Nephron (organoid): ENCODE measurements around the gene KRTAP10-1.

Experiments used
- H3K27ac Mint-ChIP-seq, 3 experiments: 2 replicates each; pipeline ENCODE4 v1.8.0; 2020; ENCODE audit warnings: mixed read lengths in 3 of 3, mild to moderate bottlenecking in 2 of 3, moderate library complexity in 1 of 3
- H3K27me3 Mint-ChIP-seq: 2 replicates; pipeline ENCODE4 v1.8.0; 2021; ENCODE audit warnings: low read depth, mild to moderate bottlenecking, moderate library complexity, mixed read lengths
- H3K36me3 Mint-ChIP-seq: 2 replicates; pipeline ENCODE4 v1.8.0; 2020; ENCODE audit warnings: low read depth, mixed read lengths
- H3K4me1 Mint-ChIP-seq: 2 replicates; pipeline ENCODE4 v1.8.0; 2020; ENCODE audit warnings: mixed read lengths
- H3K4me3 Mint-ChIP-seq, 3 experiments: 2 replicates each; pipeline ENCODE4 v1.8.0; 2020; ENCODE audit warnings: mild to moderate bottlenecking in 3 of 3, mixed read lengths in 3 of 3, moderate library complexity in 2 of 3
- H3K9me3 Mint-ChIP-seq: 2 replicates; pipeline ENCODE4 v1.8.0; 2020; ENCODE audit warnings: mixed read lengths
- TF ChIP-seq, protein P1 (sequence below), 3 experiments: fragments of 200-600 bp; sonication (generic); IDR thresholded peaks; one replicate each; pipeline ENCODE4 v1.5.0; 2021; ENCODE audit warnings: antibody characterized with exemption in 3 of 3; ENCODE audit not compliant: unreplicated experiment in 3 of 3

Gene KRTAP10-1

DNA sequence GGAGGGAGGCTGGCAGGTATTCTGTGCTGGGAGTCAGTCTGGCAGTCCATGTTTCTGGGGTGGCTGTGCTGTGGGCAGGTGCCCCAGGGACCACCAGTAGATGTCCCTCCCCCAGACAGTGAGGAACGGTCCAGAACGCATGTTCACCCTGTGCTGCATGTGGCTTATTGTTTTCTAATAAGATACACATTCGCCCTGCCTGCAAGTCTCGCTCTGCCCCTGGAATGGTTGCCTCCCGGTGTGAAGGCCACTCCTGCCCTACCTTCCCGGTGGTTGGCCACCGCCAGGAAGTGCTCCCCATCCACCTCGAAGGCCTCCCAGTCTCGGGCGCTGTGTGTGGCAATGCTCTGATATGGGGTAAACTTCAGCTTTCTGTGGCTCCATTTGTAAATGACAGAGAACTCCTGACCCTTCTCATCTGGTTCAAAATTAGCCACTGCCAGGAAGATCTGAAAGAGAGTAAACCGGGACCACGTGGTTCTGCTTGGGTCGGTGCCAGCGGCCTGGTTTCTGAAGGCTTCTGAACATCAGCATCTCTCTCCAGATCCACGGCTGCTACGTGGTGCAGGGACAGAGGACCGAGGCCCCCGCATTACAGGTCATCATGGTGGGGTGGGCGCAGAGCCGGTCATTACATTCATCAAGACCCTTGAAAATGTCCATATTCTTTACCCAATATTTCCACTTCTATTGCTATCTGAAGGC lies 14.5 kb downstream of the KRTAP10-1 start:
- peaks cover 5% of the 10 kb centered on the region for H3K27me3 Mint-ChIP-seq
- H3K4me3 Mint-ChIP-seq = no peak overlapping the region
- H3K27ac Mint-ChIP-seq = no peak overlapping the region

DNA sequence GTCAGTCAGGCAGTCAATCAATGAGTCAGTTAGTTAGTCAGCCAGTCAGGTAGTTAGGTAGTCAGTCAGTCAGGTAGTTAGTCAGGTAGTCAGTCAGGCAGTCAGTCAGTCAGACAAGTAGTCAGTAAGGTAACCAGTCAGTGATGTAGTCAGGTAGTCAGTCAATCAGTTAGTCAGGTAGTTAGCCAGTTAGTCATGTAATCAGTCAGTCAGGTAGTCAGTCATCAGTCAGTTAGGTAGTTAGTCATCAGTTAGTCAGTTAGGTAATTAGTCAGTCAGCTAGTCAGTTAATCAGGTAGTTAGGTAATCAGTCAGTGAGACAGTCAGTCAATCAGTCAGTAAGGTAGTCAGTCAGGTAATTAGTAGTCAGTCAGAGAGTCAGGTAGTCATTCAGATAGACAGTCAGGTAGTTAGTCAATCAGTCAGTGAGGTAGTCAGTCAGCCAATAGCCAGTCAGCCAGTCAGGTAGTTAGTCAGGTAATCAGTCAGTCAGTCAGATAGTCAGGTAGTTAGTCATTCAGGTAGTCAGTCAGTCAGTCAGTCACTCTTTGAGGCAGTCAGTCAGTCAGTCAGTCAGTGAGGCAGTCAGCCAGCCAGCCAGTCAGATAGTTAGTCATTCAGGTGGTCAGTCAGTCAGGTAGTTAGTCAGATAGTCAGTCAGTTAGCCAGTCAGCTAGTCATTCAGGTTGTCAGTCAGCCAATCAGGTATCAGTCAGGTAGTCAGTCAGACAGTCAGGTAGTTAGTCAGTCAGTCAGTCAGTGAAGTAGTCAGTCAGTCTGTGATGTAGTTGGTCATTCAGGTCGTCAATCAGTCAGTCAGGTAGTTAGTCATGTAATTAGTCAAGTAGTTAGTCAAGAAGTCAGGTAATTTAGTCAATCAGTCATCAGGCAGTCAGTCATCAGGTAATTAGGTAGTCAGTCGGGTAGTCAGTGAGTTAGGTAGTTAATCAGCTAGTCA lies 15.3 kb downstream of the KRTAP10-1 start:
- Mint-ChIP-seq H3K4me3 (no peak overlapping the region), H3K4me1 (no peaks in the 10 kb centered on the region), H3K27me3 (no peaks in the 10 kb centered on the region), H3K36me3 (no peaks in the 10 kb centered on the region), H3K27ac (no peak overlapping the region), H3K9me3 (no peaks in the 10 kb centered on the region)
- TF ChIP-seq, protein P1, sequence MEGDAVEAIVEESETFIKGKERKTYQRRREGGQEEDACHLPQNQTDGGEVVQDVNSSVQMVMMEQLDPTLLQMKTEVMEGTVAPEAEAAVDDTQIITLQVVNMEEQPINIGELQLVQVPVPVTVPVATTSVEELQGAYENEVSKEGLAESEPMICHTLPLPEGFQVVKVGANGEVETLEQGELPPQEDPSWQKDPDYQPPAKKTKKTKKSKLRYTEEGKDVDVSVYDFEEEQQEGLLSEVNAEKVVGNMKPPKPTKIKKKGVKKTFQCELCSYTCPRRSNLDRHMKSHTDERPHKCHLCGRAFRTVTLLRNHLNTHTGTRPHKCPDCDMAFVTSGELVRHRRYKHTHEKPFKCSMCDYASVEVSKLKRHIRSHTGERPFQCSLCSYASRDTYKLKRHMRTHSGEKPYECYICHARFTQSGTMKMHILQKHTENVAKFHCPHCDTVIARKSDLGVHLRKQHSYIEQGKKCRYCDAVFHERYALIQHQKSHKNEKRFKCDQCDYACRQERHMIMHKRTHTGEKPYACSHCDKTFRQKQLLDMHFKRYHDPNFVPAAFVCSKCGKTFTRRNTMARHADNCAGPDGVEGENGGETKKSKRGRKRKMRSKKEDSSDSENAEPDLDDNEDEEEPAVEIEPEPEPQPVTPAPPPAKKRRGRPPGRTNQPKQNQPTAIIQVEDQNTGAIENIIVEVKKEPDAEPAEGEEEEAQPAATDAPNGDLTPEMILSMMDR (IDR thresholded peaks at IDR 0.05; ENCODE audit: unreplicated experiment in 3 of 3) = no peak

More for the DNA sequence above, 14.5 kb downstream of the KRTAP10-1 start:
- H3K36me3 Mint-ChIP-seq = no peaks in the 10 kb centered on the region
- H3K9me3 Mint-ChIP-seq = no peaks in the 10 kb centered on the region
- TF ChIP-seq, protein P1 (IDR thresholded peaks at IDR 0.05; ENCODE audit: unreplicated experiment in 3 of 3) = no peak
- H3K4me1 Mint-ChIP-seq = no peaks in the 10 kb centered on the region

DNA sequence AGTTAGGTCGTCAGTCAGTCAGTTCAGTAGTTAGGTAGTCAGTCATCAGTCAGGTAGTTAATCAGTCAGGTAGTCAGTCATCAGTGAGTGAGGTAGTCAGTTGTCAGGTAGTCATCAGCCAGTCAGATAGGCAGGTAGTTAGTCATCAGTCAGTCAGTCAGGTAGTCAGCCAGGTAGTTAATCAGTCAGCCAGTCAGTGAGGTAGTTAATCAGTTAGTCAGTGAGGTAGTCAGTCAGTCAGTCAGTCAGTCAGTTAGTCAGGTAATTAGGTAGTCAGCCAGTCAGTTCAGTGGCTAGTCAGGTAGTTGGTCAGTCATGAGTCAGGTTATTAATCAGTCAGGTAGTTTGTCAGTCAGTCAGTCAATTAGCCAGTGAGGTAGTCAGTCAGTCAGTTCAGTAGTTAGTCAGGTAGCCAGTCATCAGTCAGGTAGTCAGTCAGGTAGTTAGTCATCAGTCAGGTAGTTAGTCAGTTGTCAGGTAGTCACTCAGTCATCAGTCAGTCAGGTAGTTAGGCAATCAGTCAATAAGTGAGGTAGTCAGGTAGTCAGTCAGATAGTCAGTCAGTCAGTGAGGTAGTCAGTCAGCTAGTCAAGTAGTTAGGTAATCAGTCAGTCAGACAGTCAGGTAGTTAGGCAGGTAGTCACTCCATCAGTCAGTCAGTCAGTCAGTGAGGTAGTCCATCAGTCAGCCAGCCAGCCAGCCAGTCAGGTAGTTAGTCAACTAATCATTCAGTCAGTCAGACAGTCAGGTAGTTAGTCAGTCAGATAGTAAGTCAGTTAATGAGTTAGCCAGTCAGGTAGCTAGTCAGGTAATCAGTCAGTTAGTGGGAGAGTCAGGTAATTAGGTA lies 16.2 kb downstream of the KRTAP10-1 start:
- TF ChIP-seq, protein P1 (IDR thresholded peaks at IDR 0.05; ENCODE audit: unreplicated experiment in 3 of 3) = no peak
- no peaks in the 10 kb centered on the region for H3K9me3 Mint-ChIP-seq
- H3K27me3 Mint-ChIP-seq = no peaks in the 10 kb centered on the region
- no peaks in the 10 kb centered on the region for H3K4me1 Mint-ChIP-seq
- no peak overlapping the region for H3K27ac Mint-ChIP-seq
- no peaks in the 10 kb centered on the region for H3K36me3 Mint-ChIP-seq
- H3K4me3 Mint-ChIP-seq = no peak overlapping the region

GRCh38 chr21:44522753-44523204 lies 17.2 kb downstream of the KRTAP10-1 start:
- Mint-ChIP-seq H3K4me3 (no peak overlapping the region), H3K27ac (no peak overlapping the region), H3K9me3 (no peaks in the 10 kb centered on the region), H3K36me3 (no peaks in the 10 kb centered on the region), H3K4me1 (no peaks in the 10 kb centered on the region), H3K27me3 (no peaks in the 10 kb centered on the region)
- TF ChIP-seq, protein P1 (IDR thresholded peaks at IDR 0.05; ENCODE audit: unreplicated experiment in 3 of 3) = no peak

- H3K9me3 Mint-ChIP-seq = no peaks in the 10 kb centered on the region
- no peak overlapping the region for H3K27ac Mint-ChIP-seq
- no peaks in the 10 kb centered on the region for H3K4me1 Mint-ChIP-seq
- H3K4me3 Mint-ChIP-seq = no peak overlapping the region
- TF ChIP-seq, protein P1 (IDR thresholded peaks at IDR 0.05; ENCODE audit: unreplicated experiment in 3 of 3) = no peak
- peaks cover under 1% of the 10 kb centered on the region for H3K36me3 Mint-ChIP-seq
- H3K27me3 Mint-ChIP-seq = no peaks in the 10 kb centered on the region
These were observed 17.9 kb downstream of the KRTAP10-1 start for GRCh38 chr21:44521928-44522752.
